IMR-90 (cell line): ENCODE measurements around the gene DGKD. TPM values are rescaled to one million over a fixed set of nuclear protein-coding genes. Genes with fewer than 3 reads are reported as not detected.

Experiments
- ATAC-seq: fragments of 200-7000 bp; cut with Tn5 transposase; 2 replicates; pipeline ENCODE4 v1.9.1; 2020; ENCODE audit warnings: low read depth, mild to moderate bottlenecking, moderate library complexity
- BruUV-seq: library from RNA; stranded (reverse); fragments of 400-500 nt; replicated peaks from 2 replicates; lab custom pipeline; 2021; lab: Mats Ljungman, UMichigan
- CTCF ChIA-PET: fragments of 300-600 bp; formaldehyde crosslinking; extraction: SDS; loops from one replicate; lab custom pipeline; 2021; ENCODE audit warnings: antibody characterized with exemption; lab: Yijun Ruan, JAX
- POLR2A ChIA-PET: fragments of 300-600 bp; sonication (Branson Sonifier 250); formaldehyde crosslinking; loops from one replicate; lab custom pipeline; 2022; ENCODE audit warnings: antibody characterized with exemption; ENCODE audit not compliant: unreplicated experiment; lab: Charles Lee
- DNase-seq: peaks from one replicate; pipeline ENCODE4 v3.0.0; 2013
- H2AFZ ChIP-seq: replicated peaks from 2 replicates; pipeline ENCODE3; 2013; ENCODE audit warnings: low read length, mild to moderate bottlenecking; ENCODE audit not compliant: poor library complexity
- H2AK5ac ChIP-seq: 2 replicates; pipeline ENCODE4 v1.6.1; 2013; ENCODE audit warnings: low read depth, low read length, inconsistent platforms
- H2AK9ac ChIP-seq: replicated peaks from 2 replicates; pipeline ENCODE3; 2013; ENCODE audit warnings: mild to moderate bottlenecking, low read depth, low read length, moderate library complexity; ENCODE audit not compliant: poor library complexity
- H2BK120ac ChIP-seq: 2 replicates; pipeline ENCODE4 v1.6.1; 2013; ENCODE audit warnings: low read depth, low read length, inconsistent platforms
- H2BK15ac ChIP-seq: 3 replicates; pipeline ENCODE4 v1.6.1; 2013; ENCODE audit warnings: low read depth, low read length, inconsistent platforms
- H2BK20ac ChIP-seq: 2 replicates; pipeline ENCODE4 v1.6.1; 2013; ENCODE audit warnings: low read depth, mild to moderate bottlenecking, inconsistent platforms, low read length, moderate library complexity
- H2BK5ac ChIP-seq: 2 replicates; pipeline ENCODE4 v1.6.1; 2013; ENCODE audit warnings: mild to moderate bottlenecking, low read depth, low read length, inconsistent platforms; ENCODE audit not compliant: poor library complexity, severe bottlenecking
- H3K14ac ChIP-seq: replicated peaks from 2 replicates; pipeline ENCODE4 v1.6.1; 2013; ENCODE audit warnings: low read depth, low read length, inconsistent platforms
- H3K18ac ChIP-seq: 2 replicates; pipeline ENCODE4 v1.6.1; 2013; ENCODE audit warnings: low read depth, low read length, control low read depth
- H3K23ac ChIP-seq: 2 replicates; pipeline ENCODE4 v1.6.1; 2013; ENCODE audit warnings: low read depth, low read length, inconsistent platforms
- H3K27ac ChIP-seq: 2 replicates; pipeline ENCODE4 v1.5.1; 2013; ENCODE audit warnings: mild to moderate bottlenecking, control low read depth, low read length; ENCODE audit not compliant: insufficient read depth
- H3K27me3 ChIP-seq: 2 replicates; pipeline ENCODE4 v1.6.1; 2013; ENCODE audit warnings: low read length; ENCODE audit not compliant: control insufficient read depth, insufficient read depth
- H3K36me3 ChIP-seq: 2 replicates; pipeline ENCODE4 v1.6.1; 2013; ENCODE audit warnings: low read length, mixed read lengths; ENCODE audit not compliant: control insufficient read depth, insufficient read depth
- H3K4ac ChIP-seq: 2 replicates; pipeline ENCODE4 v1.6.1; 2013; ENCODE audit warnings: low read depth, low read length, inconsistent platforms
- H3K4me1 ChIP-seq: 2 replicates; pipeline ENCODE4 v1.6.1; 2013; ENCODE audit warnings: low read length, mixed read lengths; ENCODE audit not compliant: control insufficient read depth, insufficient read depth
- H3K4me2 ChIP-seq: 2 replicates; pipeline ENCODE4 v1.6.1; 2013; ENCODE audit warnings: low read depth, mild to moderate bottlenecking, control low read depth, low read length, moderate library complexity
- H3K4me3 ChIP-seq: 2 replicates; pipeline ENCODE4 v1.5.1; 2013; ENCODE audit warnings: low read depth, mild to moderate bottlenecking, control low read depth, low read length, moderate library complexity; ENCODE audit not compliant: insufficient read depth
- H3K56ac ChIP-seq: 2 replicates; pipeline ENCODE4 v1.6.1; 2013; ENCODE audit warnings: low read length, inconsistent platforms; ENCODE audit not compliant: insufficient read depth; ENCODE audit errors: extremely low read depth
- H3K79me1 ChIP-seq, 2 experiments: 2 replicates each; pipeline ENCODE4 v1.6.1; 2013; ENCODE audit warnings: low read length in 2 of 2, inconsistent platforms in 1 of 2, low read depth in 1 of 2
- H3K9ac ChIP-seq: 2 replicates; pipeline ENCODE4 v1.6.1; 2013; ENCODE audit warnings: low read depth, low read length, control low read depth
- H3K9me1 ChIP-seq: 2 replicates; pipeline ENCODE4 v1.6.1; 2013; ENCODE audit warnings: low read length, inconsistent platforms; ENCODE audit not compliant: insufficient read depth
- H3K9me3 ChIP-seq: 2 replicates; pipeline ENCODE4 v1.6.1; 2013; ENCODE audit warnings: low read length; ENCODE audit not compliant: control insufficient read depth, insufficient read depth
- H4K20me1 ChIP-seq: 2 replicates; pipeline ENCODE4 v1.6.1; 2013; ENCODE audit warnings: low read length, inconsistent platforms; ENCODE audit not compliant: insufficient read depth
- H4K5ac ChIP-seq: 2 replicates; pipeline ENCODE4 v1.6.1; 2013; ENCODE audit warnings: mild to moderate bottlenecking, low read depth, low read length, control low read depth
- H4K8ac ChIP-seq, 2 experiments: 2 replicates each; pipeline ENCODE4 v1.6.1; 2013; ENCODE audit warnings: low read depth in 2 of 2, low read length in 2 of 2, control low read depth in 1 of 2, inconsistent platforms in 1 of 2
- H4K91ac ChIP-seq: 2 replicates; pipeline ENCODE4 v1.6.1; 2013; ENCODE audit warnings: low read depth, low read length, inconsistent platforms; ENCODE audit not compliant: insufficient read depth
- CEBPB ChIP-seq: IDR thresholded peaks from 2 replicates; pipeline ENCODE4 v1.6.1; 2012; ENCODE audit warnings: low read depth, low read length, improper control_type of control experiment
- CHD1 ChIP-seq: IDR thresholded peaks from 2 replicates; pipeline ENCODE4 v1.6.1; 2012; ENCODE audit warnings: low read depth, low read length, improper control_type of control experiment
- ELK1 ChIP-seq: fragments of 150-350 bp; IDR thresholded peaks from 2 replicates; pipeline ENCODE4 v1.6.1; 2016; ENCODE audit warnings: low read depth, mild to moderate bottlenecking, low read length, moderate library complexity, borderline replicate concordance
- MAFK ChIP-seq: IDR thresholded peaks from 2 replicates; pipeline ENCODE4 v1.6.1; 2012; ENCODE audit warnings: low read depth, low read length, improper control_type of control experiment
- MAZ ChIP-seq: IDR thresholded peaks from 2 replicates; pipeline ENCODE4 v1.6.1; 2012; ENCODE audit warnings: low read depth, mild to moderate bottlenecking, low read length, improper control_type of control experiment, moderate library complexity, borderline replicate concordance
- MXI1 ChIP-seq: IDR thresholded peaks from 2 replicates; pipeline ENCODE4 v1.6.1; 2012; ENCODE audit warnings: low read depth, mild to moderate bottlenecking, low read length, moderate library complexity, borderline replicate concordance
- NFE2L2 ChIP-seq: fragments of 150-350 bp; IDR thresholded peaks from 2 replicates; pipeline ENCODE4 v1.6.1; 2016; ENCODE audit warnings: low read depth, mild to moderate bottlenecking, low read length
- RCOR1 ChIP-seq: IDR thresholded peaks from 2 replicates; pipeline ENCODE4 v1.6.1; 2012; ENCODE audit warnings: mild to moderate bottlenecking, low read length, improper control_type of control experiment; ENCODE audit not compliant: insufficient replicate concordance
- RFX5 ChIP-seq: IDR thresholded peaks from 2 replicates; pipeline ENCODE4 v1.8.0; 2012; ENCODE audit warnings: low read depth, mild to moderate bottlenecking, low read length, moderate library complexity
- SMC3 ChIP-seq: fragments of 150-350 bp; IDR thresholded peaks from 2 replicates; pipeline ENCODE4 v1.6.1; 2016; ENCODE audit warnings: low read depth, mild to moderate bottlenecking, antibody characterized with exemption, low read length, moderate library complexity
- USF2 ChIP-seq: fragments of 150-350 bp; IDR thresholded peaks from 2 replicates; pipeline ENCODE4 v1.6.1; 2017; ENCODE audit warnings: mild to moderate bottlenecking, antibody characterized with exemption, low read length, low read depth
- WGBS, 2 experiments: methylation state at CpG; one replicate each; pipeline versions ENCODE4 v1.1.5 to v1.1.7; 2013; ENCODE audit warnings: missing lambda C conversion rate in 2 of 2; ENCODE audit not compliant: insufficient read length in 1 of 2; ENCODE audit errors: extremely low coverage in 2 of 2; 5-methylcytosine and 5-hydroxymethylcytosine counted together
- dilution Hi-C: fragments of 300-500 bp; cut with HindIII; formaldehyde crosslinking; loops from one replicate; pipeline ENCODE4 v1.14.3; 2018; ENCODE audit warnings: low sequenced_read_pairs; ENCODE audit not compliant: unreplicated experiment
- in situ Hi-C: fragments of 300-500 bp; cut with MboI; formaldehyde crosslinking; loops from 3 replicates; pipeline ENCODE4 v1.14.3; 2019; ENCODE audit warnings: low sequenced_read_pairs, inconsistent platforms, mixed read lengths
- intact Hi-C: fragments of 100-400 bp; cut with micrococcal nuclease; formaldehyde crosslinking; loops from 2 replicates; pipeline ENCODE4 v1.10.0; 2022
- polyA plus RNA-seq, 3 experiments: library from polyadenylated mRNA; depleted of rRNA; stranded (reverse); fragments of >200 nt; gene quantifications; 2 replicates each; pipeline ENCODE4 v1.2.3, GENCODE V29; 2012; ENCODE audit warnings: low replicate concordance in 1 of 3
- total RNA-seq: library from RNA; depleted of rRNA; stranded (reverse); fragments of >200 nt; gene quantifications from 2 replicates; pipeline ENCODE4 v1.2.3, GENCODE V29; 2012

The DGKD gene
- total and polyA plus RNA-seq, 2 of the 4 experiments (the other 2 are of a cell fraction) = 6.5 to 10.1 TPM

GRCh38 chr2:233384015-233384414 lies 29.7 kb downstream of the DGKD start:
- Histone ChIP-seq H2BK120ac (no peak overlapping the region), H3K9me1 (peaks cover 16% of the 10 kb centered on the region), H3K18ac (no peak overlapping the region), H3K9me3 (no peaks in the 10 kb centered on the region), H2BK5ac (no peak overlapping the region), H3K79me1 (peaks cover 23 to 51% of the 10 kb centered on the region in 2 experiments), H4K20me1 (peaks cover 15% of the 10 kb centered on the region), H3K27me3 (no peaks in the 10 kb centered on the region), H3K4me3 (no peak overlapping the region), H3K14ac (no peak overlapping the region), H4K8ac (no peak overlapping the region), H3K4me2 (no peak overlapping the region), H4K5ac (no peak overlapping the region), H3K56ac (no peak overlapping the region), H2BK20ac (no peak overlapping the region), H2AK5ac (no peak overlapping the region), H2BK15ac (no peak overlapping the region), H3K4me1 (peaks cover 24% of the 10 kb centered on the region), H4K91ac (no peak overlapping the region), H2AFZ (no peak overlapping the region), H3K4ac (no peak overlapping the region), H3K36me3 (no peaks in the 10 kb centered on the region), H2AK9ac (no peak overlapping the region), H3K27ac (no peak overlapping the region), H3K9ac (no peak overlapping the region), H3K23ac (no peak overlapping the region)
- BruUV-seq = no TSS peak
- ATAC-seq = no peak
- 96% methylated on average over 8 of the region's 10 CpGs; no CpG with 5 or more reads in 1 of the 2 experiments for WGBS, 2 experiments
- ChIA-PET CTCF (no interaction called here), POLR2A (no interaction called here)
- dilution Hi-C loops = no loop called here
- intact Hi-C loops = no loop called here
- no peak for DNase-seq
- in situ Hi-C loops = no loop called here
- TF ChIP-seq MXI1 = no peak
- TF ChIP-seq MAFK = no peak
- no peak for TF ChIP-seq CEBPB
- no peak for TF ChIP-seq MAZ
- TF ChIP-seq SMC3 = no peak
- TF ChIP-seq RCOR1 = no peak
- no peak for TF ChIP-seq RFX5
- TF ChIP-seq USF2 = no peak
- TF ChIP-seq CHD1 = no peak
- no peak for TF ChIP-seq NFE2L2
- TF ChIP-seq ELK1 = no peak
